GM18520 (cell line): ENCODE measurements around the gene SCUBE1.

Experiments
- ATAC-seq: cut with Tn5 transposase; IDR thresholded peaks from one replicate; pipeline ENCODE4 v1.9.1; 2021; ENCODE audit not compliant: unreplicated experiment

Gene SCUBE1

DNA sequence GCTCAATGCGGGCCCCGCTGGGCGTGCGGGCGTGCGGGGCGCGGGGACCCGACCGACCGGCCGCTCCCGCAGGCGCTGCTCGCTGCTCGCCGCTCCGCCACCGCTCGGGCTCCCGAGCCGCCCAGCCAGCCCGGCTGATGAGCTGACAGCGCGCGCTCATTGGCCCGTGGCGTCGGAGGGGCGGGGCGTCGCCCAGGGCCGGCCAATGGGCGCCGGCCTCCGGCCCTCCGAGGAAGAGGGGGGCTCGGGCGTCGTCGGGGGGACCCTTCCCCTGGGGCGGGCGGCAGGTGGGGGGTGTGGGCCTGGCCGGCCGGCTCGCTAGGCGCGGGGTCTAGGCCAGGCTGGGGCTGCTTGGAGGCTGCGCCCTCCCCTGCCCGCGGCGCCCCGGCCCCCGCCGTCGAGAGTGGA is at the start of gene SCUBE1:
Gene SCUBE1, minus strand, starts transcription at position 111 of the 408 bp plus-strand sequence. CDS start 111 bp downstream, outside the sequence.
- no peak for ATAC-seq

DNA sequence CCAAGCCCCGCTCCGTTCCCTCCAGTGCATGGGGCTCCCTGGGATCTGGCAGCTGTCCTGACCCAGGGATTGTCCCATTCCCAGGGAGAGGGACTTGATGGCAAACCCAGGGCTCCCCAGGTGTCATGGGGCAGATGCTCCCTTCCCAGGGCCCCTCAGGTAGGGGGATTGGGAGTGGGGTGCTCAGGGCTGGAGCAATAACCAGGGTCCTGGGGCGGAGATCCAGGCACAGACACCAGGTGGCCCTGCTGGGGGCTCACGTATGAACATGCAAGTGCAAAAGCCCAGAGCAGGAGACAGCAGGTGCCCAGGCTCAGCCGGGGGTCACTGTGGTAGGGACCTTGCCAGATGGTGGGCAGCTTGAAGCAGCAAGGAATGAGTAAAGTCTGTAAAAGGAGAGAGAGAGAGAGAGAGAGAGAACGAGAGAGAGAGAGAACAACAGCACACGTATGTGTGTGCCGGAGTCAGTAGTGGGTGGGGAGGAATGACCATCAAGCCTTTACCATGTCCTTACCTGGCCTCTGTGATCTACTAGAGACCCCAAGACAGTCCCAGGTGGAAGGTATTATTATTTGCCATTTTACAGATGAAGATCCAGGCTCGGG is 49.3 kb upstream of the SCUBE1 start:
- no peak for ATAC-seq

DNA sequence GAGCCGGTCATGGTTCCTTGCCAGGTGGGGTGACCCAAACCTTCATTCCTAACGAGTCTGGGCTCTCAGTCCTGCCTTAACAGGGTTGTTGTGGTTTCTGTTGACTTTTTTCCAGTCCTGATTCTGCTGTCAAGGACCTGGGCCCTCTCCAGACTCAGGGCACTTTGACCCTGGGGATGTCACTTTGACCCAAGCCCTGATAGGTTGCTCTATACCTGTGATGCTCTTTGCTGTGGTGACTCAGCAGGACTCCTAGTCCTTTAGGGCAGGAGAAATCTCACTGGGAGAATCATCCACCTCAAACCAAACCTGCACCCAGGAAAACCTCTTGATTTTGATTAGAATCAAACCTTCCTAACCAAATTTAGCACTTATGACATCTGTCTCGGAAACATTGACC is 48.1 kb upstream of the SCUBE1 start:
- ATAC-seq = no peak

DNA sequence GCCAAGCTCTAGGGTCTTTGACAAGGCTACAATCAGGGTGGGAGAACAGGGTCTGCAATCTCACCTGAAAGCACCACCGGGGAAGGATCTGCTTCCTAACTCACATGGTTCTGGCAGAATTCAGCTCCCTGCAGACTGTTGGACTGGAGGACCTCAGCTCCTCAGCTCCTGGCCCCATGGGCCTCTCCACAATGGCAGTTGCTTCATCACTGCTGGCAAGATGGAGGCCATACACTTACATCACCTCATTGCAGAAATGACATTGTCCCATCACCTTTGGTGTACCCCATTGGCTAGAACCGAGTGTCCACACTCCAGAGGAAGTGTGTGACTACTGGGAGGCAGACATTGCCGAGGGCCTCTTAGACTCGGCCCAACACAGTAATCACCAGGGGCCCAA is 47.7 kb upstream of the SCUBE1 start:
- no peak for ATAC-seq

DNA sequence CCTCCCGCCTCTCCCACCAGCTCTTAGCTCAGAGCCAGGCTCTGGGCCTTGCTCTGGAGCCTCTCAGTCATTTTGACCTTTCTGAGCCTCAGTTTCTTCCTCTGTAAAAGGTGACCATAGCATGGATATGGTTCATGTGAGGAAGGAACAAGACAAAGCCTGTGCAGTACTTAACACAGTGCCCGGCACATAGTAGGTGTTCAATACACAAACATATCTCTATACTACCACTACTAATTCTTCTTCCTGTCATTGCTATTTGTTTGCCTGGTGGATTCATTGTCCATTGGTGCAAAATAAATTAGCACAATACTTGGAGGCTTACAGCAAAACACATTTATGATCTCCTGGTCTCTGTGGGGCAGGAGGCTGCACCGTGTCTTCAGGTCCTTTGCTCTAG is 47.0 kb upstream of the SCUBE1 start:
- ATAC-seq = no peak

DNA sequence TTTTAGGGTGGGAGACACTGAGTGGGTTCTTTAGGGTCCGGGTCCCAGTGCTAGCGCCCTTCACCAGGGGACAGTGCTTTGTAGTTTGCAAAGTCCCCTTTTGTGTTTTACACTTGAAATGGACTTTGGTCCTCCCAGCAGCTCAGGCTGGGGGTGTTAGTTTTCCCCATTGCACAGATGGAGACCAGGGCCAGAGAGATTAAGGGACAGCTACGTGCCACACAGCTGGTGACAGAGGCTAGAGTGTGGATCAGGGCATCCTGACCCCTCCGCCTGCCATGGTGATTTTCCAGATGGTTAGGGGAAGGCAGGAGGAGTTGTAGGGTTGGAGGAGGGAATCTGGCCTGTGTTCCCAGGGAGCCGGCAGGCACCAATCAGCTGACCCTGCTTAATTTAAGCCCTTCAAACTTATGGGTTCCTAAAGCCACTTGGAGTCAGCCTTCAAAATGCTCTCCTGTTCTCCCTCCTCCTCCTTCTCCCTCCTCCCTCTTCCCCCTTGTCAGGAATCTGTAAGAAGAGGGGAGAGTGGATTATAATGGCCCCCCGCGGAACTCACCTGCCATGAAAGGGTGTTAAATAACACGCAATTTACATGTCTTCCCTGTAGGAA is 46.2 kb upstream of the SCUBE1 start:
- no peak for ATAC-seq

DNA sequence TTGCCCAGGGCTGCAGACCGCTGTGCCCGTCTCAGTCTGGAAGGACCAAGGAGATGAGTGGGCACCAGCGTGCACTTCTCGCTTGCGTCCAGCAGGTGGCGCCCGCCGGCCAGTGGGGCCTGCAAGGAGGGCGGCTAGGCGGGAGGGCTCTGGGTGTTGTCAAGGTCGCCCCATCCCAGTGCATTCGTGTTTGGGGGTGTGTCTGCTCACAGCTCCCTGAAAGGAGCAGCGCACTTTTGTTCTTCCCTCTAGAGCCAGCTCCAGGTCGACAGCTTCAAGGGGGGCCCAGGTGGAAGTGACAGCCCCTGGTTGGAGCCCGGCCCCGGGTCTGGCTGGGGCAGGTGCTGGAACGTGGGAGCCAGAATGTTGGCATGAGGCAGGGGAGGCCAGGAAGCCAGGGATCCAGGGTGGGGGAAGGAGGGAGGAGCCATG is 45.3 kb upstream of the SCUBE1 start:
- no peak for ATAC-seq

DNA sequence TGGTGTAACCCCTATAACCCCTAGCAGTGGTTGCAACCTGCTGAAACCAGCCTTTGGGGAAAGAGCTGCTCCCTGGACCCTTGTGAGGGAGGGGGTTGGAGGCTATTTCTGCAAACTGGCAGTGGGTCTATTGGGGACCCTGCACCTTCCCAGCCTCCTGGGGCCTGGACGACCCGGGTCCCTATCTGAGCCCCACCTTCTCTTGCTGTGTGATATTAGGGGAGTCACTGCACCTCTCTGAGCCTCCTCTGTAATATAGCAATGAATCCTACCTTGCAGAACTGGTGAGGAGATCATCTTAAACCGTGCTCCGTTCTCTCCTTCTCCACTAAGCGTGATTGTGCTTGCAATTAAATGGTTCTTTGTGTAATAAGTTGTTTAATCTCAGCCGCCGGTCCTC is 44.6 kb upstream of the SCUBE1 start:
- no peak for ATAC-seq

DNA sequence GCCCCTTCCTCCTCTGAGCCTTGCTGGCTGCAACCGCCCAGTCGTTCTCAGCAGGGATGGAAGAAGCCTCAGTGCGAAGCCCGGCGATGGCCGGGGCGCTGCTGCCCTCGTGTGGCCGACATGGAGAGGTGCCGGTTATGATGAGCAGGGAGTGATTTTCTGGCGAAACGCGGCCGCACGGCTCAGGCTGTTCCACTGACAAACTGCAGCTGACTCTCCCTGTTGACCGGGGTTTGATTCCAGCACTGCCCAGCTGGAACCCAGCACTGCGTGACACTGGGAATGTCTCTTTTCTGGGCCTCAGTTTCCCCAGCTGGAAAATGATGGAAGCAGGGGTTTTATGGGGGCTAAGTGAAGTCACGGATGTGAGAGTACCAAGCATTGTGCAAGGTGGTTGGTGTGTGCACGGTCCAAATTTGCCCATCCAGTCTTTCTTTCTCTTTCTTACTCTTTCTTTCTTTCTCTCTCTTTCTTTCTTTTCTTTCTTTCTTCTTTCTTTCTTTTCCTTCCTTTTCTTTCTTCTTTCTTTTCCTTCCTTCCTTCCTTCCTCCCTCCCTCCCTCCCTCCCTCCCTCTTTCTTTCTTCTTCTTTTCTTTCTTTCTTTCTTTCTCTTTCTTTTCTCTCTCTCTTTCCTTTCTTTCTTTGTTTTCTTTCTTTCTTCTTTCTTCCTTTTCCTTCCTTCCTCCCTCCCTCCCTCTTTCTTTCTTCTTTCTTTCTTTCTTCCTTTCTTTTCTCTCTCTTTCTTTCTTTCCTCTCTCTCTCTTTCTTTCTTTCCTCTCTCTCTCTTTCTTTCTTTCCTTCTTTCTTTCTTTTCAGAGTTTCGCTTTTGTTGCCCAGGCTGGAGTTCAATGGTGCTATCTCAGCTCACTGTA is 42.8 kb upstream of the SCUBE1 start:
- ATAC-seq = no peak

DNA sequence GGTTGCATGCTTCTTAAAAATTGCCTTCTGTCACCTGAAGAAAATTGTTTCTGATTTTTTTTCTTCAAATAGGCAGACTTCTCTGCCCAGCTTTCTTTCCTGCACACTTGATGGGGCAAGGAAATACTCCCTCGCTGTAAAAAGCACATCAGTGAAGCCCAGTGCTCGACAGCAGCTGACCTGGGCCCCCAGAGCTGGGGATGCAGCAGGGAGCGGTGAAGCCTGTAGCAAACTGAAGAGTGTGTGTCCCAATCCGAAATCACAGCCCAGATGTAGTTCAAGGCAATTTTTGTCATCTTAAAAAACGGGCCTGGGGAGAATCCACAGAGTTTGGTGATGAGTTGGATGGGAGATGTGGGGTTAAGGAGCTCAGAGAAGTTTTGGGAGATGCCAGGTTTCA is 41.7 kb upstream of the SCUBE1 start:
- no peak for ATAC-seq

DNA sequence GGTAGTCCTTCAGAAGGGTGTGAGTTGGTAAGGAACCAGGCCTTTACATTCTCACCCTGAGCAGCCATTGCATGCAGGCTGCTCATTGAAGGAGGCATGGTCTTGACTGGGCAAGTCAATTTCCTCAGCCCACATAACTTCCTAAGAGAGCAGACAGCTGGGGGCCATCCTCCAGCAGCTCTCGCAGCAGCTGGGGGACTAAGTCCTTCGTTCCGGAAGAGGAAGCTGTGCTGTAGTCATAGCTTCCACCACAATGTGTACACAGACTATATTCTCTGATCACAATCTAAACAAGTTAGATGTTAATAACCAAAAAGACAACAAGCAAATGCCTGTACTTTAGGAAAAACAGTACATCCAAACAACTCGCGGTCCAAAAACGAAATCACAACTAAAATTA is 38.5 kb upstream of the SCUBE1 start:
- no peak for ATAC-seq

DNA sequence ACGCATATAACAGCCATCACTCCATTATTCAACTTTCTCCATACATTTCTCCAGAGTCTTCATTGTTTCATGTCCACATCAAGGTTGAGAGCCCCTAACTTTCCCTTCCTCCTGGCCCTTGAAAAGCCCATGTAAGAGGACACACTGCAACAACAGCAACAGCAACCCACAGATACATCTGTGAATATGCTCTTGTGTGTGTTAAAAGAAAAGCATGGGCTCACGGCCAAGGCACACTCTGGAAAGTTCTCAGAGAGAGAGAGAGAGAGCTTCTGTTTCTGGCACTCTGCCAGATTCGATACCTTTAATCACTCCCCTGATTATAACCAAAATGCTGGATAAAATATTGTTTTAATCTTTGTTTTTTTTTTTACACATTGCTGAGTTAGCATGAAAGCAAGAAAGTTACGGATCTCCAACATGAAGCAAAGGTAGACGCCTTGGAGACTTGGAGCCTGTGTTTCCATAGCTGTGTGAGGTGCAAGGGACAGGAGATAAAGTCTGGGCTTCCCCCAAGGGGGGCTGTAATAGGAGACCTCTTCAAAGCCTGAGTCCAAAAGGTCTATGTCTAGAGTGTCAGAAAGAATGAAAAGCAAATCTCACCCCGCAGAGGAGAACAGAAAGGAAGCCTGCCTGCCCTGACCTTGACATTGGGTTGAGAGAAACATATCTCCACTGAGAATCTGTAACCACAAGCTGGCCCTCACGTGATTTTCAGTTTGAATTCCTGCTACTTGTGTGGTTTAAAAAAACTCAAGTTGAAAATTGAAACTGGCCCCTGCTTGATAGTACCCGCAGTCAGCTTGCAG is 34.9 kb upstream of the SCUBE1 start:
- ATAC-seq = no peak

DNA sequence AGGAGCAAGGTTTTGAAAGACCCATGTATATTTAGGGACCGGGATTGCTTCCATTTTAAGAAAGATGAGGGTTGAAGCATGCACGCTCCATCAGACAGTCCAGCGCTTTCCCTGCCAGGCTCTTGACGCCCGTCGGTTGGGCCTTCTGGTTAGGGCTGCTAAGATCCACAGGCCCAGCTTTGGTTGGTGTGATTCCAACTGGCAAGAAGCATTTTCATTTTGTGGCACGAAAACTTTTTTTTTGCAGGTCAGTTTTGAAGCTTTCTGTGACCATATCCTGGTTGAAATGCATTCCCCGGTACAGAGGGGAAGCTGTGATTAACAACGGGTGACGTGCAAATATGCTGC is 34.4 kb upstream of the SCUBE1 start:
- ATAC-seq = no peak

DNA sequence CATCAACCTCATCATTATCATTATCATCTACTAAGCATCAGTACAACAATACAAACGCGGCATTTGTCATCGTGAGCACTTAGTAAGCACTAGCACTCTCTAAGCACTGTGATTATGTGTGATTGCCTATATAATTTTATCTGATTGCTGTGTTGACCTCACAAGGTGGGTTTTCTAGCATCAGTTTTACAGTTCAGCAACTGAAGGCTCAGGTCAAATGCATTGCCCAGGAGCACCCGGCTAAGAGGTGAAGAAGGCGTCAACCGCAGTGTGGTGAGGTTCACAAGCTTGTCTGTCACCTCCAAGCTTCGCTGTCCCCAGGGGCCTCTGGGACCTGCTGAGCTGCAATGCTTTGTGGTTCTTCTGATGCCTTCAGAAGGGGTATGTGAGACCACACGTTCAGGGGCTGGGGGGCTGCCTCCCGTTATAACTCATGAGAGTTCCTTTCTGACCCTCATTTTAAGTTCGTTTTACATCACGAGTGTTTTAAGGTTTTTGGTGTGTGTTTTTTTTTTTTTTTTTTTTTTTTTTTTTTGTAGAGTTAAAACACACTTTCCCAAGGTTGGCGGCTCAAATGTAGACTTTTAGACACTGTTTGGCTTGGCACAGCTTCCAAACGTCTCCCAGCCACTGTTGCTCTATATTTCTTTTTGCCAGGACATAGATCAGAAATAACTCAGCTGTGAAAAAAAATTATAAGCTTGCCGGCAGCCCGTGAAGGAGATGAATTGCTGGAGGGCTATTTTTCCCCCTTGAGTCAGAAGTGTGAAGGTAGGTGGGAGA is 33.8 kb upstream of the SCUBE1 start:
- ATAC-seq = peak; percentile 62

DNA sequence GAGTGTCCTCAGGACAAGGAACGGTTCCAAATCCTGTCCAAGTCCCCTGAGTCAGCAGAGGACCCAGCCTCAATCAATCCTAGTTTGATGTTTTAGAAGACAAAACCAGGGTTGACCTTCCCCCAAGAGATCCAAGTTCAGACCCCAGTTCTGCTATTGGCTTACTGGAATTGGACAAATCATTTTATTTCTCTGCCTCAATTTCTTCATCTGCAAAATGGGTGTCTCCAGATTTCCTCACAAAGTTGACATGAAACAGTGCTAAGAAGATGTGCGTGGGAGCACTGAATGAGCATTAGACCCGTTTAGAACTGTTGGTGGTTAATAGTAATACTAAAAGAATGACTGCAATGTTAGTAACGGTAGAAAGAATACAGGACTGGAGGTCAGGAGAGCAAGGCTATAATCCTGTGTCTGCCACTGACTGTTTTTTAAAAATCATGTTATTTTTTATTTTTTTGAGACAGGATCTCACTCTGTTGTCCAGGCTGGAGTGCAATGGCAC is 32.8 kb upstream of the SCUBE1 start:
- no peak for ATAC-seq

DNA sequence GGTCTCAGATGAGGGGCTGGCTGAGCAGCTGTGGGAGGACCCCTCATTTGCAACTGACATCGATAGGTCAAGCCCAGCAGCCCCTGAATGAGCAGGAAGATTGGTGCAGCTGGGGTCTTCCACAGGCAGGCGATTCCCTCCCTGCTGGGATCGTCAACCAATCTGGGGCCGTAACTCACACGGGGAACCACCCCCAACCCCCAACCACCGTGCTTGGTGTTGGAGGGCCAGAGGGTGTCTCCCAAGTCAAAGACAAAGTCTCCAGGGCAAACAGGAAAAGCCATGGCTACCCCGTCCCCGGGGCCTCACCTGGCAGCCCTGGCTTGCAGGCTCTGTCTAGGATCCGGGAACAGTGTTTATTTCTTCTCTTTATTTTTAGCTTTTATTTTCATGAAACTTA is 26.9 kb upstream of the SCUBE1 start:
- ATAC-seq = no peak

DNA sequence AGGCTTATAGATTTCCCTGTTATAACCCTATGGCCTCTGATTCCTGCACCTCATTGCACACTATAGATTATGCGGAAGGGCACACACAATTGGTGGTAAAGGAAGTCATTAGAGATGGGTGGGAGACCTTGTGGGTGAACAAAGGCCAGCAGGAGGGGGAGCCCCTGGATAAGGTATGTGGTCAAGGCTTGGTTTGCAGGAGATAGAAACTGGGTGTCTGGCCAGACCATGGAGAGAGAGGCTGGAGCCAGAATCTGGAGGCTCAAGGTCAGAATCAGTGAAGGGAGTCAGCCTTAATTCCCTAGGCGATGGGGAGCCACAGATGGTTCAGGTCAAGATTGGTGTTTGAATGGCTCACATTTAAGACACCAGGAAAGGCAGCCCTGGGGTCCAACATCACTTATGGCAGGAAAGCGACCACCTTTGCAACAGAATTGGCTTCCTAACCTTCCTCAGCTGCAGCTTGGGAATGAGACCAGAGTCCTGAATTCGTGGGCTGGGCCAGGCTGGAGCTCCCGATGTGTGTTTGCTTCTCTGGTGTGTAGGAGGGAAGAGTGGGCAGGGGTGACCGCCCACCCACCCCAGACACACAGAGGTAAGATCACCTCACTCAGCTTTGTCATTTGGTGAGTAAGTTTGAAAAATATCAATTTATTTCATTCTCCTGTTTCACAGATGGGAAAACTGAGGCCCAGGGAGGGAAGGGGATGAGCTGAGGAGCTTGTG is 22.7 kb upstream of the SCUBE1 start:
- no peak for ATAC-seq

DNA sequence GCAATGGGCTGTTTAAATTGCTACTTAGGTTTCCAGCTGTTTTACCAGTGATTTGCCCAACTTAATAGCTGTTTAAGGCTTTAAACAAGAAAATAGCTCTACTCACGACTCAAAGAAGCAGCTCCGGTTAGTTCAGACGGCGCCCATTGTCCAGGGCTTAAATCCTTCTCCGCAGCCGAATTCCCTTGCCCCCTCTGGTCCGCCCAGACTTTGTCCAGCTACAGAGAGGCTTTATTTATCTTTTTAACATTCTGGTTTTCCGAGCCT is 20.9 kb upstream of the SCUBE1 start:
- ATAC-seq = no peak

DNA sequence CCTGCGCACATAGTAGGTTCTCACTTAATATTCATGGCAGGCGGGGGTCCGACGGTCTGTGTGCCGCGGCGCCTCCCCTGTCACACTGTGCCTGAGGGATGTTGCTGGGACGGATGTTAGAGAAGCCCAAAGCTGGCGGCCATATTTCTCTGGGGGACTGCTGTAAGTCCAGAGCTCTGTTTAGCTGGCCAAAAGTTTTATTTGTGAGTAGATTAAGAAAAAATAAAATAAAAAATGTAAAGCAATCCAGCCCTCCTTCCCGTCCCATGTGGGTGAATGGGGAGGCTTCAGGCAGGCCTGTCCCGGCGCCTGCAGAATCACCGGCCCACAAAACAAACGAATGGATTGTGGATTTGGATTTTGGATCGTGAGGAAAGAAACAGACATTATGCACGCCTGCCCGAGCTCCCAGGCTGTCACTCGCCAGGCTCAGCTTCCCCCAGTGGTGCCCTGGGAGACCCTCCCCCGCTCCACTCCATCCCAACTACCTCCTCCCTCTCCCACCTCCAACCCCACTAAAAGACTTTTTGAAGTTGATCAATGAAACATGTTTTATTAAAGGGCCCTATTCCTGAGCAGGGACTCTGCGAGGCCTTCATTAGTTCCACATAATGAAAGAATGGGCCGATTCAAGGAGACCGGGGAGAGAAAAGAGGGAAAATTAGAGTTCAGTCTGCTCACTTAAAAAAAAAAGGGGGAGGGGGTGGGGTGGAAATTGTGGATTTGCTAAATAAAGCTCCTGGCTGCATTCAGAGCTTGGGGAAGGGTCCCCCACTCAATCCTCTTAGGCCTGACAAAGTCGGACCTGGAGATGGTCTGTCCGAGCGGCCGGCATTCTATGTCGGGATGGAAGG is 20.4 kb upstream of the SCUBE1 start:
- no peak for ATAC-seq
